Ascending aorta (tissue), 2 donors: ENCODE data around the gene NELFE. TPM values are rescaled to one million over a fixed set of nuclear protein-coding genes. Genes with fewer than 3 reads are reported as not detected.

Experiments used
- DNase-seq, 2 donors: peaks; one replicate each; pipeline ENCODE4 v3.0.0-alpha.2; 2019; ENCODE audit warnings: low spot score in 2 of 2
- H3K27ac ChIP-seq, 2 donors: fragments of 200-600 bp; sonication (generic); one replicate each; pipeline ENCODE4 v1.5.1; 2016 to 2017; ENCODE audit warnings: mild to moderate bottlenecking in 1 of 2
- H3K27me3 ChIP-seq: fragments of 200-600 bp; sonication (generic); one replicate; pipeline ENCODE4 v1.5.1; 2017
- H3K36me3 ChIP-seq, 2 donors: fragments of 200-600 bp; sonication (generic); one replicate each; pipeline ENCODE4 v1.5.1; 2016
- H3K4me1 ChIP-seq, 2 donors: fragments of 200-600 bp; sonication (generic); one replicate each; pipeline ENCODE4 v1.5.1; 2016 to 2017; ENCODE audit warnings: mild to moderate bottlenecking in 1 of 2
- H3K4me3 ChIP-seq, 2 donors: fragments of 200-600 bp; sonication (generic); one replicate each; pipeline ENCODE4 v1.5.1; 2016 to 2017; ENCODE audit warnings: mild to moderate bottlenecking in 1 of 2
- H3K9me3 ChIP-seq, 2 donors: fragments of 200-600 bp; sonication (generic); one replicate each; pipeline ENCODE4 v1.5.1; 2016
- CTCF ChIP-seq, 3 experiments: fragments of 200-600 bp in 2 of 3; fragments of 450-650 bp in 1 of 3; sonication (generic) in 2 of 3; IDR thresholded peaks; one replicate each; pipeline ENCODE4 v1.5.1; 2016 to 2019; ENCODE audit warnings: antibody characterized with exemption in 3 of 3, mild to moderate bottlenecking in 1 of 3, moderate library complexity in 1 of 3
- intact Hi-C: fragments of 100-400 bp; cut with DNase I; formaldehyde crosslinking; loops from one replicate; pipeline ENCODE4 v1.15.1; 2023
- total RNA-seq: library from RNA; depleted of rRNA; stranded (reverse); fragments of >200 nt; gene quantifications from one replicate; pipeline ENCODE4 v1.1.0, GENCODE V29; 2016

NELFE gene
- total RNA-seq, 1 donor from 2014 or later, result 208 TPM

- H3K9me3 ChIP-seq, result no peaks in the 10 kb centered on the region
- H3K4me1 ChIP-seq, result peaks cover 10 to 16% of the 10 kb centered on the region in 2 donors
- no peaks in the 10 kb centered on the region for H3K27me3 ChIP-seq
- peak overlapping the region; percentile 92 to 99 for H3K27ac ChIP-seq
- peak overlapping the region; percentile 78 to 80 for H3K4me3 ChIP-seq
- no peak for DNase-seq
- peaks cover 21 to 29% of the 10 kb centered on the region in 2 donors for H3K36me3 ChIP-seq
- TF ChIP-seq CTCF (IDR thresholded peaks at IDR 0.05), result no peak
- intact Hi-C loops, result loop anchor here (1.0 to 10.0 kb wide), 2 partner anchors 14 to 202 kb away; partner anchors contain the start of genes AGPAT1, RNF5 and SKIC2
These were observed 14.1 kb upstream of the NELFE start for GRCh38 chr6:31972709-31973350.

GRCh38 chr6:31971993-31972708 lies 13.4 kb upstream of the NELFE start, which contains the start of gene DXO:
Gene DXO (minus strand): TSS chr6:31972138. CDS start chr6:31971675, 463 bp downstream.
- H3K4me1 ChIP-seq, result peaks cover 10 to 16% of the 10 kb centered on the region in 2 donors
- H3K9me3 ChIP-seq, result no peaks in the 10 kb centered on the region
- H3K4me3 ChIP-seq, result peak within 1 kb of the TSS; percentile 78 to 80
- TF ChIP-seq CTCF (IDR thresholded peaks at IDR 0.05), result no peak
- peak within 1 kb of the TSS; percentile 92 to 99 for H3K27ac ChIP-seq
- intact Hi-C loops, result loop anchor here (1.0 to 10.0 kb wide), 2 partner anchors 13 to 203 kb away; partner anchors contain the start of genes AGPAT1, RNF5 and SKIC2
- DNase-seq, result peak; percentile 92 to 99
- H3K36me3 ChIP-seq, result peaks cover 28 to 35% of the 10 kb centered on the region in 2 donors
- no peaks in the 10 kb centered on the region for H3K27me3 ChIP-seq

GRCh38 chr6:31971279-31971992 lies 12.7 kb upstream of the NELFE start:
- intact Hi-C loops, result loop anchor here (10.0 kb wide), 1 partner anchor 203 kb away; the partner anchor contains the start of genes AGPAT1 and RNF5
- no peak for DNase-seq
- peak overlapping the region; percentile 92 to 99 for H3K27ac ChIP-seq

GRCh38 chr6:31970604-31971271 lies 12.0 kb upstream of the NELFE start:
- H3K4me1 ChIP-seq, result peaks cover 10 to 16% of the 10 kb centered on the region in 2 donors
- peak overlapping the region; percentile 92 to 99 for H3K27ac ChIP-seq
- peak overlapping the region; percentile 78 to 80 for H3K4me3 ChIP-seq
- DNase-seq, result peak in 1 of 2 donors; percentile 62
- no peak for TF ChIP-seq CTCF (IDR thresholded peaks at IDR 0.05)
- intact Hi-C loops, result loop anchor here (10.0 kb wide), 1 partner anchor 204 kb away; the partner anchor contains the start of genes AGPAT1 and RNF5
- no peaks in the 10 kb centered on the region for H3K27me3 ChIP-seq
- H3K36me3 ChIP-seq, result peaks cover 38 to 48% of the 10 kb centered on the region in 2 donors
- no peaks in the 10 kb centered on the region for H3K9me3 ChIP-seq

More at GRCh38 chr6:31971279-31971992, 12.7 kb upstream of the NELFE start:
- Histone ChIP-seq H3K36me3 (peaks cover 31 to 42% of the 10 kb centered on the region in 2 donors), H3K9me3 (no peaks in the 10 kb centered on the region), H3K4me3 (peak overlapping the region; percentile 78 to 80), H3K4me1 (peaks cover 10 to 16% of the 10 kb centered on the region in 2 donors), H3K27me3 (no peaks in the 10 kb centered on the region)
- TF ChIP-seq CTCF (IDR thresholded peaks at IDR 0.05), result no peak
